HCT116 (cell line): ENCODE data around the gene FLYWCH1. TPM values are rescaled to one million over a fixed set of nuclear protein-coding genes. Genes with fewer than 3 reads are reported as not detected.

Source experiments
- ATAC-seq: fragments of 200-7000 bp; cut with Tn5 transposase; 2 replicates; pipeline ENCODE4 v1.9.1; 2020; ENCODE audit warnings: mild to moderate bottlenecking, moderate library complexity
- BruUV-seq: library from RNA; stranded (reverse); fragments of 400-500 nt; replicated peaks from 2 replicates; lab custom pipeline; 2021; lab: Mats Ljungman, UMichigan
- CTCF ChIA-PET: fragments of 300-600 bp; sonication (Branson Sonifier 250); formaldehyde crosslinking; loops from one replicate; lab custom pipeline; 2021; ENCODE audit warnings: antibody characterized with exemption; lab: Charles Lee
- POLR2A ChIA-PET: fragments of 300-600, 350-600 bp; sonication (Branson Sonifier 250); formaldehyde crosslinking; loops from one replicate; lab custom pipeline; 2021; ENCODE audit warnings: antibody characterized with exemption; lab: Charles Lee
- RAD21 ChIA-PET, 2 experiments: fragments of 300-600 bp; sonication (Branson Sonifier 250); formaldehyde crosslinking; loops; one replicate each; lab custom pipeline; 2023; ENCODE audit warnings: low total read pairs in 2 of 2; ENCODE audit not compliant: uncharacterized antibody in 2 of 2, unreplicated experiment in 2 of 2, low non-redundant PET in 1 of 2; lab: Charles Lee
- DNase-seq: peaks from one replicate; pipeline ENCODE4 v3.0.0-alpha.2; 2010; ENCODE audit warnings: low read depth, low spot score
- H2AFZ ChIP-seq: fragments of 200-600 bp; shearing (Covaris generic), sonication (generic); 2 replicates; pipeline ENCODE4 v1.6.1; 2017; ENCODE audit warnings: low read depth, mixed run types, mixed read lengths, antibody characterized with exemption, low read length; ENCODE audit not compliant: poor library complexity, severe bottlenecking
- H3K27ac ChIP-seq: 2 replicates; pipeline ENCODE4 v1.5.1; 2012; ENCODE audit warnings: low read depth, low read length
- H3K27me3 ChIP-seq: fragments of 200-600 bp; sonication (generic); 2 replicates; pipeline ENCODE4 v1.6.1; 2016; ENCODE audit warnings: mixed run types, low read length, mixed read lengths; ENCODE audit not compliant: insufficient read depth
- H3K36me3 ChIP-seq, 2 experiments: fragments of 200-500 bp in 1 of 2; fragments of 200-600 bp in 1 of 2; sonication (Bioruptor generic) in 1 of 2; sonication (generic) in 1 of 2; 2 replicates each; pipeline versions ENCODE4 v1.5.1 to v1.6.1; 2014 to 2016; ENCODE audit warnings: low read length in 2 of 2, inconsistent platforms in 1 of 2, mixed read lengths in 1 of 2, mixed run types in 1 of 2; ENCODE audit not compliant: insufficient read depth in 2 of 2, control insufficient read depth in 1 of 2
- H3K4me1 ChIP-seq, 2 experiments: fragments of 200-600 bp in 1 of 2; sonication (generic) in 1 of 2; 2 replicates each; pipeline versions ENCODE4 v1.5.1 to v1.6.1; 2012 to 2017; ENCODE audit warnings: low read length in 2 of 2, inconsistent platforms in 1 of 2, mild to moderate bottlenecking in 1 of 2, mixed read lengths in 1 of 2, mixed run types in 1 of 2, moderate library complexity in 1 of 2; ENCODE audit not compliant: insufficient read depth in 2 of 2, control insufficient read depth in 1 of 2
- H3K4me2 ChIP-seq: fragments of 200-600 bp; sonication (generic); 2 replicates; pipeline ENCODE4 v1.6.1; 2017; ENCODE audit warnings: mixed run types, low read length, mixed read lengths
- H3K4me3 ChIP-seq, 2 experiments: fragments of 200-600 bp in 1 of 2; sonication (generic) in 1 of 2; replicated peaks in 1 of 2; 2 replicates each; pipeline ENCODE4 v1.5.1; 2011 to 2016; ENCODE audit warnings: low read length in 2 of 2, control low read depth in 1 of 2, low read depth in 1 of 2, mild to moderate bottlenecking in 1 of 2, mixed read lengths in 1 of 2, mixed run types in 1 of 2
- H3K79me2 ChIP-seq: fragments of 200-600 bp; sonication (generic); 2 replicates; pipeline ENCODE4 v1.6.1; 2017; ENCODE audit warnings: mild to moderate bottlenecking, mixed run types, low read length, moderate library complexity, mixed read lengths; ENCODE audit not compliant: insufficient read depth
- H3K9ac ChIP-seq: fragments of 200-600 bp; sonication (generic); 2 replicates; pipeline ENCODE4 v1.6.1; 2016; ENCODE audit warnings: low read length, mixed read lengths
- H3K9me2 ChIP-seq: fragments of 200-600 bp; sonication (generic), shearing (Covaris generic); 2 replicates; pipeline ENCODE4 v1.6.1; 2017; ENCODE audit warnings: mixed run types, mild to moderate bottlenecking, moderate library complexity; ENCODE audit not compliant: insufficient read depth
- H3K9me3 ChIP-seq, 2 experiments: fragments of 200-500 bp in 1 of 2; fragments of 200-600 bp in 1 of 2; sonication (Bioruptor generic) in 1 of 2; sonication (generic) in 1 of 2; 2 replicates each; pipeline ENCODE4 v1.6.1; 2014 to 2017; ENCODE audit warnings: low read length in 2 of 2, mixed read lengths in 2 of 2, inconsistent platforms in 1 of 2, low read depth in 1 of 2, mild to moderate bottlenecking in 1 of 2, mixed run types in 1 of 2, moderate library complexity in 1 of 2; ENCODE audit not compliant: control insufficient read depth in 1 of 2, insufficient read depth in 1 of 2
- H4K20me1 ChIP-seq: fragments of 200-600 bp; sonication (generic), shearing (Covaris generic); 2 replicates; pipeline ENCODE4 v1.6.1; 2017; ENCODE audit warnings: mixed run types, mild to moderate bottlenecking, moderate library complexity; ENCODE audit not compliant: insufficient read depth
- ATF3 ChIP-seq: IDR thresholded peaks from 2 replicates; pipeline ENCODE4 v1.6.1; 2012
- CEBPB ChIP-seq: IDR thresholded peaks from 2 replicates; pipeline ENCODE4 v1.6.1; 2012; ENCODE audit warnings: low read depth
- EGR1 ChIP-seq: IDR thresholded peaks from 2 replicates; pipeline ENCODE4 v1.6.1; 2012; ENCODE audit warnings: low read depth
- ELF1 ChIP-seq: IDR thresholded peaks from 2 replicates; pipeline ENCODE4 v1.6.1; 2012; ENCODE audit warnings: low read depth, borderline replicate concordance
- EZH2 ChIP-seq: fragments of 200-600 bp; sonication (generic); IDR thresholded peaks from 2 replicates; pipeline ENCODE4 v1.6.1; 2017; ENCODE audit warnings: antibody characterized with exemption, mixed run types
- POLR2A ChIP-seq: IDR thresholded peaks from 2 replicates; pipeline ENCODE4 v1.7.0; 2011; ENCODE audit warnings: borderline replicate concordance; ENCODE audit not compliant: insufficient read depth, insufficient read length; ENCODE audit errors: extremely low read depth
- POLR2AphosphoS5 ChIP-seq: IDR thresholded peaks from 2 replicates; pipeline ENCODE4 v1.6.1; 2011; ENCODE audit warnings: mild to moderate bottlenecking, low read depth, low read length, moderate library complexity
- RAD21 ChIP-seq: IDR thresholded peaks from 2 replicates; pipeline ENCODE4 v1.6.1; 2012; ENCODE audit warnings: low read depth, mild to moderate bottlenecking
- SP1 ChIP-seq: IDR thresholded peaks from 2 replicates; pipeline ENCODE4 v1.6.1; 2012; ENCODE audit warnings: low read depth
- SRF ChIP-seq: IDR thresholded peaks from 2 replicates; pipeline ENCODE4 v1.6.1; 2012; ENCODE audit warnings: low read depth
- YY1 ChIP-seq: IDR thresholded peaks from 2 replicates; pipeline ENCODE4 v1.6.1; 2011; ENCODE audit warnings: low read length, low read depth, moderate library complexity, mild to moderate bottlenecking; ENCODE audit not compliant: insufficient replicate concordance; ENCODE audit errors: extremely low read depth
- ZBTB33 ChIP-seq: IDR thresholded peaks from 2 replicates; pipeline ENCODE4 v1.6.1; 2011; ENCODE audit warnings: mild to moderate bottlenecking, low read length, moderate library complexity; ENCODE audit not compliant: insufficient replicate concordance; ENCODE audit errors: extremely low read depth
- ZFX ChIP-seq: fragments of 450-650 bp; IDR thresholded peaks from 2 replicates; pipeline ENCODE4 v1.6.1; 2017
- ZNF274 ChIP-seq: fragments of 200-500 bp; sonication (Bioruptor generic); IDR thresholded peaks from 2 replicates; pipeline ENCODE4 v1.6.1; 2014; ENCODE audit warnings: mild to moderate bottlenecking, low read depth, low read length, inconsistent platforms
- intact Hi-C: fragments of 100-400 bp; cut with micrococcal nuclease; formaldehyde crosslinking; loops from 2 replicates; pipeline ENCODE4 v1.10.0; 2022
- total RNA-seq: library from RNA; stranded (reverse); gene quantifications from one replicate; pipeline ENCODE4 v1.2.1, GENCODE V29; 2021; ENCODE audit not compliant: unreplicated experiment
- TF ChIP-seq, protein P1 (sequence below): IDR thresholded peaks from 2 replicates; pipeline ENCODE4 v1.6.1; 2012
- TF ChIP-seq, protein P2 (sequence below), 3 experiments: fragments of 200-600 bp in 1 of 3; sonication (generic) in 1 of 3; IDR thresholded peaks in 2 of 3; conservative IDR thresholded peaks in 1 of 3; 2 replicates each; pipeline ENCODE4 v1.5.1; 2012 to 2017; ENCODE audit warnings: low read depth in 2 of 3, low read length in 2 of 3, antibody characterized with exemption in 1 of 3, borderline replicate concordance in 1 of 3, control low read depth in 1 of 3, mild to moderate bottlenecking in 1 of 3, mixed read lengths in 1 of 3, mixed run types in 1 of 3, moderate library complexity in 1 of 3; ENCODE audit not compliant: insufficient read depth in 1 of 3

FLYWCH1 gene
- total RNA-seq, 1 experiment from 2014 or later: 66.6 TPM

DNA sequence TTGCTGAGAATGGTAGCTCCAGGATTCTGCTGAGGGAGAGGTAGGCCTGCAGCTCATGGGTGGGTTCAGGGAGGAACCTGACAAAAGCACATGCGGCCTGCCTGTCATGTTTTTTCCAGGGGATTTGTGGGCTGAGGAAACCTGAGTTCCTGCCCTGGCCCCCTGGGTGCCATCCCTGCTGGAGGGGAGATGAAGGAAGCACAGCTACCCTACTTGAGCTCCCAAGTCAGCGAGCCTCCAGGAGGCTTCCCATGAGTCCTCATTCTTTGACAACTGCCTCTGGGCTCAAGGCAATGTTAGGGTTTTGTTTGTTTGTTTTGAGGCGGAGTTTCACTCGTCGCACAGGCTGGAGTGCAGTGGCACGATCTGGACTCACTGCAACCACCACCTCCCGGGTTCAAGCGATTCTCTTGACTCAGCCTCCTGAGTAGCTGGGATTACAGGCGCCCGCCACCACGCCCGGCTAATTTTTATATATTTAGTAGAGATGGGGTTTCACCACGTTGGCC lies 12.1 kb upstream of the FLYWCH1 start:
- BruUV-seq: no TSS peak
- POLR2A ChIA-PET: interaction anchor here (0.7 kb wide), 1 partner anchor 52 kb away, joined by 3 read pairs; no protein-coding TSS in a partner anchor
- Histone ChIP-seq H3K4me1 (peaks cover 8 to 26% of the 10 kb centered on the region in 2 experiments; a peak in 3 of 4 replicates), H3K4me2 (no peak overlapping the region), H3K27me3 (no peaks in the 10 kb centered on the region), H2AFZ (no peak overlapping the region), H3K9ac (no peak overlapping the region), H3K36me3 (peaks cover 0 to 4% of the 10 kb centered on the region in 2 experiments; a peak in 2 of 4 replicates), H3K9me3 (no peaks in the 10 kb centered on the region), H4K20me1 (no peaks in the 10 kb centered on the region), H3K4me3 (no peak overlapping the region), H3K9me2 (no peaks in the 10 kb centered on the region), H3K79me2 (no peaks in the 10 kb centered on the region), H3K27ac (no peak overlapping the region)
- ATAC-seq: no peak
- DNase-seq: no peak
- CTCF ChIA-PET: no interaction called here
- no peak for TF ChIP-seq POLR2AphosphoS5
- TF ChIP-seq ZBTB33: no peak
- TF ChIP-seq CEBPB: no peak
- no peak for TF ChIP-seq ZNF274
- intact Hi-C loops: no loop called here
- RAD21 ChIA-PET: no interaction called here

DNA sequence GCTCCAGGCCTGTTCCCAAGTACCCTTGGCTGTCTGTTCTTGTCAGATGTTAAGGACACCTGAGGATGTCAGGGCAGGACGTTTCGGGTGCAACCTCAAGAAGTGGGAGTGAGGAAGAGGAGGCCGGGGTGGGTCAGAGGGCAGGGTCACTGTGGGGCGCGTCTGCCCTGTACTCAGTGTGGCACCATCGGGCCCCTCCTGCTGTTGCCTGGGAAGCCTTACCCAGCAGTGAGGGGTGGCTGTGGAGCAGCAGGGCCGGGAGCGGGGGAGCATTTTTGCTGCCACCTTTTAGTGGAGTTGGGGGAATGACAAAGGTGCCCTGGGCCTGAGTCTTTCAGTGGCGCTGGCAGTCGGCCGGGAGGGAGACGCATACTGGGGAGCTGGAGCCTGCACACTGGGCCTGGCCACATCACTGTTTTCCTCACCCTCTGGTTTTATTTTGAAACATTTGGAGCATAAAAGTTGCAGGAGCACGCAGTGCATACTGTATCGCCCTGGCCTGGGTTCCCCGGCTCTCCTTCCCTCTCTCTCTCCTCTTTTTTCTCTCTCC lies 11.1 kb upstream of the FLYWCH1 start:
- TF ChIP-seq YY1 (no peak), EGR1 (no peak), SP1 (no peak), ZFX (no peak), EZH2 (no peak), SRF (no peak), CEBPB (no peak), RAD21 (no peak), POLR2A (no peak), ATF3 (no peak), ELF1 (no peak)
- TF ChIP-seq, protein P1, sequence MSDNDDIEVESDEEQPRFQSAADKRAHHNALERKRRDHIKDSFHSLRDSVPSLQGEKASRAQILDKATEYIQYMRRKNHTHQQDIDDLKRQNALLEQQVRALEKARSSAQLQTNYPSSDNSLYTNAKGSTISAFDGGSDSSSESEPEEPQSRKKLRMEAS: no peak
- TF ChIP-seq, protein P2, sequence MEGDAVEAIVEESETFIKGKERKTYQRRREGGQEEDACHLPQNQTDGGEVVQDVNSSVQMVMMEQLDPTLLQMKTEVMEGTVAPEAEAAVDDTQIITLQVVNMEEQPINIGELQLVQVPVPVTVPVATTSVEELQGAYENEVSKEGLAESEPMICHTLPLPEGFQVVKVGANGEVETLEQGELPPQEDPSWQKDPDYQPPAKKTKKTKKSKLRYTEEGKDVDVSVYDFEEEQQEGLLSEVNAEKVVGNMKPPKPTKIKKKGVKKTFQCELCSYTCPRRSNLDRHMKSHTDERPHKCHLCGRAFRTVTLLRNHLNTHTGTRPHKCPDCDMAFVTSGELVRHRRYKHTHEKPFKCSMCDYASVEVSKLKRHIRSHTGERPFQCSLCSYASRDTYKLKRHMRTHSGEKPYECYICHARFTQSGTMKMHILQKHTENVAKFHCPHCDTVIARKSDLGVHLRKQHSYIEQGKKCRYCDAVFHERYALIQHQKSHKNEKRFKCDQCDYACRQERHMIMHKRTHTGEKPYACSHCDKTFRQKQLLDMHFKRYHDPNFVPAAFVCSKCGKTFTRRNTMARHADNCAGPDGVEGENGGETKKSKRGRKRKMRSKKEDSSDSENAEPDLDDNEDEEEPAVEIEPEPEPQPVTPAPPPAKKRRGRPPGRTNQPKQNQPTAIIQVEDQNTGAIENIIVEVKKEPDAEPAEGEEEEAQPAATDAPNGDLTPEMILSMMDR (IDR thresholded peaks at IDR 0.05 in 2 of 3, conservative IDR thresholded peaks at IDR 0.05 in 1 of 3; ENCODE audit: borderline replicate concordance in 1 of 3, insufficient read depth in 1 of 3, low read depth in 2 of 3, low read length in 2 of 3): no peak
- TF ChIP-seq, all 23 proteins: peak for 0
- BruUV-seq: no TSS peak
- Histone ChIP-seq H3K36me3 (peaks cover 0 to 4% of the 10 kb centered on the region in 2 experiments; a peak in 2 of 4 replicates), H3K27me3 (no peaks in the 10 kb centered on the region), H3K9me3 (no peaks in the 10 kb centered on the region), H4K20me1 (no peaks in the 10 kb centered on the region), H2AFZ (no peak overlapping the region), H3K4me1 (peaks cover 8 to 20% of the 10 kb centered on the region in 2 experiments; a peak in 3 of 4 replicates), H3K79me2 (no peaks in the 10 kb centered on the region), H3K9me2 (no peaks in the 10 kb centered on the region), H3K4me2 (no peak overlapping the region), H3K27ac (no peak overlapping the region), H3K4me3 (no peak overlapping the region), H3K9ac (no peak overlapping the region)
- DNase-seq (no peak), ATAC-seq (no peak)
- intact Hi-C loops: no loop called here
- ChIA-PET CTCF (no interaction called here), POLR2A (no interaction called here), RAD21 (no interaction called here)
